T-cell (primary cell): Measurements from ENCODE around the gene RAP1GAP2. TPM values are rescaled to one million over a fixed set of nuclear protein-coding genes. Genes with fewer than 3 reads are reported as not detected.

ENCODE experiments used
- ATAC-seq, 4 experiments: fragments of 200-7000 bp in 3 of 4; fragments of 150-1000 bp in 1 of 4; cut with Tn5 transposase; replicated peaks in 1 of 4; 1 replicate in 3 of 4; 2 replicates in 1 of 4; pipeline ENCODE4 v1.10.0; 2021; ENCODE audit warnings: moderate library complexity in 3 of 4, mild to moderate bottlenecking in 2 of 4, moderate number of reproducible peaks in 1 of 4
- CTCF ChIA-PET, 2 donors: fragments of 300-600 bp; sonication (Branson Sonifier 250); formaldehyde crosslinking; loops; one replicate each; lab custom pipeline; 2022; ENCODE audit warnings: antibody characterized with exemption in 2 of 2; lab: Charles Lee
- POLR2A ChIA-PET, 2 donors: fragments of 300-600 bp; sonication (Branson Sonifier 250); formaldehyde crosslinking; loops; one replicate each; lab custom pipeline; 2022; ENCODE audit warnings: antibody characterized with exemption in 2 of 2; lab: Charles Lee
- DNase-seq, 35 experiments: peaks; one replicate each; pipeline versions ENCODE4 v3.0.0 to v3.0.0-alpha.2; 2013 to 2023
- H3K27ac ChIP-seq: one replicate; pipeline ENCODE4 v1.5.1; 2013; ENCODE audit warnings: low read length
- H3K27me3 ChIP-seq, 2 experiments: replicated peaks in 1 of 2; 1 replicate in 1 of 2; 2 replicates in 1 of 2; pipeline versions ENCODE4 v1.6.1 to v1.7.0; 2013; ENCODE audit warnings: low read length in 1 of 2, mixed read lengths in 1 of 2; ENCODE audit not compliant: control insufficient read depth in 2 of 2, insufficient read depth in 2 of 2; ENCODE audit errors: extremely low read depth in 1 of 2
- H3K36me3 ChIP-seq, 2 donors: 1 replicate in 1 of 2; 2 replicates in 1 of 2; pipeline versions ENCODE4 v1.6.1 to v1.7.0; 2013; ENCODE audit warnings: low read length in 1 of 2; ENCODE audit not compliant: control insufficient read depth in 2 of 2, insufficient read depth in 1 of 2; ENCODE audit errors: extremely low read depth in 1 of 2
- H3K4me1 ChIP-seq, 2 experiments: 1 replicate in 1 of 2; 2 replicates in 1 of 2; pipeline versions ENCODE4 v1.6.1 to v1.7.0; 2013; ENCODE audit warnings: low read length in 2 of 2, mixed read lengths in 1 of 2; ENCODE audit not compliant: insufficient read depth in 2 of 2, control insufficient read depth in 1 of 2; ENCODE audit errors: extremely low read depth in 1 of 2
- H3K4me3 ChIP-seq, 2 donors: 1 replicate in 1 of 2; 2 replicates in 1 of 2; pipeline versions ENCODE4 v1.5.1 to v1.7.0; 2013; ENCODE audit warnings: mild to moderate bottlenecking in 2 of 2, low read length in 1 of 2, moderate library complexity in 1 of 2; ENCODE audit not compliant: control insufficient read depth in 1 of 2; ENCODE audit errors: extremely low read depth in 1 of 2
- H3K9me3 ChIP-seq: 2 replicates; pipeline ENCODE4 v1.7.0; 2013
- H3K27ac Mint-ChIP-seq, 2 donors: one replicate each; pipeline ENCODE4 v1.8.0; 2020 to 2021; ENCODE audit warnings: mild to moderate bottlenecking in 2 of 2, mixed read lengths in 2 of 2
- H3K27me3 Mint-ChIP-seq, 2 donors: one replicate each; pipeline ENCODE4 v1.8.0; 2021 to 2022; ENCODE audit warnings: mixed read lengths in 2 of 2
- H3K36me3 Mint-ChIP-seq: one replicate; pipeline ENCODE4 v1.8.0; 2021; ENCODE audit warnings: mixed read lengths
- H3K4me1 Mint-ChIP-seq, 3 donors: one replicate each; pipeline ENCODE4 v1.8.0; 2020 to 2022; ENCODE audit warnings: mixed read lengths in 3 of 3, mild to moderate bottlenecking in 1 of 3
- H3K4me3 Mint-ChIP-seq, 3 donors: one replicate each; pipeline ENCODE4 v1.8.0; 2020 to 2022; ENCODE audit warnings: mild to moderate bottlenecking in 3 of 3, mixed read lengths in 3 of 3, moderate library complexity in 3 of 3
- H3K9me3 Mint-ChIP-seq, 3 donors: one replicate each; pipeline ENCODE4 v1.8.0; 2020 to 2022; ENCODE audit warnings: mixed read lengths in 3 of 3
- WGBS: methylation state at CpG from one replicate; pipeline ENCODE4 v1.1.5; 2013; ENCODE audit warnings: missing lambda C conversion rate; ENCODE audit not compliant: insufficient coverage; 5-methylcytosine and 5-hydroxymethylcytosine counted together
- total RNA-seq, 35 experiments: library from RNA in 6 of 35; stranded (reverse) in 6 of 35; fragments of 120-200 nt in 1 of 35; gene quantifications; one replicate each; pipeline versions ENCODE4 v1.2.1 to v1.2.4 and lab custom pipeline; 2013 to 2026

Gene RAP1GAP2
- total RNA-seq, 5 donors from 2014 or later (not counting 1 experiment from before 2014, with no cell fraction given): 8.0 to 77.7 (median 13.3) TPM

GRCh38 chr17:2963332-2964027 lies 167.2 kb downstream of the RAP1GAP2 start:
- Histone ChIP-seq H3K4me3 (no peak overlapping the region), H3K27ac (no peak overlapping the region), H3K9me3 (no peaks in the 10 kb centered on the region), H3K36me3 (peaks cover 10 to 50% of the 10 kb centered on the region in 2 donors), H3K27me3 (no peaks in the 10 kb centered on the region), H3K4me1 (no peaks in the 10 kb centered on the region)
- H3K27me3 Mint-ChIP-seq: no peaks in the 10 kb centered on the region
- POLR2A ChIA-PET: no interaction called here
- H3K36me3 Mint-ChIP-seq: peaks cover 37% of the 10 kb centered on the region
- CTCF ChIA-PET: interaction anchor here in 1 of 2 donors (0.6 kb wide), 1 partner anchor 639 kb away, joined by 6 read pairs; no protein-coding TSS in a partner anchor
- no peaks in the 10 kb centered on the region for H3K9me3 Mint-ChIP-seq
- H3K27ac Mint-ChIP-seq: no peak overlapping the region
- no peak for DNase-seq
- H3K4me1 Mint-ChIP-seq: no peaks in the 10 kb centered on the region
- no peak overlapping the region for H3K4me3 Mint-ChIP-seq
- ATAC-seq: no peak
- 98% methylated on average over 8 of the region's 21 CpGs for WGBS

- CTCF ChIA-PET: interaction anchor here in 1 of 2 donors (0.6 kb wide), 1 partner anchor 639 kb away, joined by 6 read pairs; no protein-coding TSS in a partner anchor
- Mint-ChIP-seq H3K27me3 (no peaks in the 10 kb centered on the region), H3K9me3 (no peaks in the 10 kb centered on the region), H3K27ac (no peak overlapping the region), H3K4me1 (no peaks in the 10 kb centered on the region), H3K36me3 (peaks cover 37% of the 10 kb centered on the region), H3K4me3 (no peak overlapping the region)
- Histone ChIP-seq H3K4me3 (no peak overlapping the region), H3K27ac (no peak overlapping the region), H3K36me3 (peaks cover 10 to 50% of the 10 kb centered on the region in 2 donors), H3K27me3 (no peaks in the 10 kb centered on the region), H3K4me1 (no peaks in the 10 kb centered on the region), H3K9me3 (no peaks in the 10 kb centered on the region)
- DNase-seq (no peak), ATAC-seq (no peak)
- WGBS: no CpG with 5 or more reads among the region's 6 CpGs
- POLR2A ChIA-PET: no interaction called here
These were observed 167.8 kb downstream of the RAP1GAP2 start for GRCh38 chr17:2964028-2964356.

DNA sequence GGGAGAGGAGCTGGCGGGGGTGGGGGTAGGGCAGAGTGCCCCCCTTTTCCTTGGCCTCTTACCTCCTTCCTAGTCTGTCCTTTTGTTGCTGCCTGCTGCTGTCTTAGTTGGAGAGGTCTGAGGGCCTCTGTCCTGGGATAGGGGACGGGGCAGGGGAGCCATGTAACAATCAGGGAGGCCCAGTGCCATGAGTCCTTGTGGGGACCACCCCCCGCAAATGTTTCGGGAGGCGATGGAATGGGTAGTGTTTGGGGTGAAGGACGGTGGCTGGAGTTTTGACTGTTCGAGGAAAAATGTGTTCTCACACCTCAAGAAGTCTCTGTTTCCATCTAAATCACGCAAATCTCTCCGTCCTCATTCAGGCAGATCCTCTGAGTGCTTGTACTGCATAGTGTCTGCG lies 168.1 kb downstream of the RAP1GAP2 start:
- Histone ChIP-seq H3K4me3 (no peak overlapping the region), H3K36me3 (peaks cover 10 to 50% of the 10 kb centered on the region in 2 donors), H3K9me3 (no peaks in the 10 kb centered on the region), H3K27ac (no peak overlapping the region), H3K4me1 (no peaks in the 10 kb centered on the region), H3K27me3 (no peaks in the 10 kb centered on the region)
- 96% methylated on average over 3 of the region's 10 CpGs for WGBS
- Mint-ChIP-seq H3K9me3 (no peaks in the 10 kb centered on the region), H3K4me1 (no peaks in the 10 kb centered on the region), H3K36me3 (peaks cover 37% of the 10 kb centered on the region), H3K4me3 (no peak overlapping the region), H3K27ac (no peak overlapping the region), H3K27me3 (no peaks in the 10 kb centered on the region)
- CTCF ChIA-PET: no interaction called here
- DNase-seq (no peak), ATAC-seq (no peak)
- POLR2A ChIA-PET: no interaction called here

DNA sequence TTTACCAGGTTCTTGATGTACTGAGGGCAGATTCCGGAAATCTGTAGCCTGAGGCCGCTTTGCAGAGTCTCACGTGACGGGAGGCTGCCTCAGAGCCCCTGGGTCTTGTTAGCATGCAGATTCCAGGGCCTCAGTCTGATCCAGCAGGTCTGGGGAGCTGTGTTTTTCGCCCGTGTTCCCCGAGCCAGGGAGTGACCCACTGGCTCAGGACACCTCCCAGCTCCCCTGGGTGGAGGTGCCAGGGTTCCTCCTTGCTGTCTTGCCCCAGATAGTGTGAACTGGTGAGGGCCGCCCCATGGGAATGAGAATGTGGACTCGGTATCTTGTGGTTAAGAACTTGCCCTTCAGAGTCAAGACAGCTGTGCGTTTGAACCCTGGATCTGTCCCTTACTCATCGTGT lies 168.6 kb downstream of the RAP1GAP2 start:
- H3K27me3 ChIP-seq: no peaks in the 10 kb centered on the region
- peaks cover 37% of the 10 kb centered on the region for H3K36me3 Mint-ChIP-seq
- no peak overlapping the region for H3K4me3 Mint-ChIP-seq
- DNase-seq (no peak), ATAC-seq (no peak)
- H3K36me3 ChIP-seq: peaks cover 10 to 50% of the 10 kb centered on the region in 2 donors
- H3K27ac ChIP-seq: no peak overlapping the region
- H3K9me3 Mint-ChIP-seq: no peaks in the 10 kb centered on the region
- no peaks in the 10 kb centered on the region for H3K9me3 ChIP-seq
- CTCF ChIA-PET: no interaction called here
- POLR2A ChIA-PET: no interaction called here
- 100% methylated on average over 8 of the region's 11 CpGs for WGBS
- H3K4me1 ChIP-seq: no peaks in the 10 kb centered on the region
- H3K4me3 ChIP-seq: no peak overlapping the region
- H3K4me1 Mint-ChIP-seq: no peaks in the 10 kb centered on the region
- H3K27ac Mint-ChIP-seq: no peak overlapping the region
- no peaks in the 10 kb centered on the region for H3K27me3 Mint-ChIP-seq

DNA sequence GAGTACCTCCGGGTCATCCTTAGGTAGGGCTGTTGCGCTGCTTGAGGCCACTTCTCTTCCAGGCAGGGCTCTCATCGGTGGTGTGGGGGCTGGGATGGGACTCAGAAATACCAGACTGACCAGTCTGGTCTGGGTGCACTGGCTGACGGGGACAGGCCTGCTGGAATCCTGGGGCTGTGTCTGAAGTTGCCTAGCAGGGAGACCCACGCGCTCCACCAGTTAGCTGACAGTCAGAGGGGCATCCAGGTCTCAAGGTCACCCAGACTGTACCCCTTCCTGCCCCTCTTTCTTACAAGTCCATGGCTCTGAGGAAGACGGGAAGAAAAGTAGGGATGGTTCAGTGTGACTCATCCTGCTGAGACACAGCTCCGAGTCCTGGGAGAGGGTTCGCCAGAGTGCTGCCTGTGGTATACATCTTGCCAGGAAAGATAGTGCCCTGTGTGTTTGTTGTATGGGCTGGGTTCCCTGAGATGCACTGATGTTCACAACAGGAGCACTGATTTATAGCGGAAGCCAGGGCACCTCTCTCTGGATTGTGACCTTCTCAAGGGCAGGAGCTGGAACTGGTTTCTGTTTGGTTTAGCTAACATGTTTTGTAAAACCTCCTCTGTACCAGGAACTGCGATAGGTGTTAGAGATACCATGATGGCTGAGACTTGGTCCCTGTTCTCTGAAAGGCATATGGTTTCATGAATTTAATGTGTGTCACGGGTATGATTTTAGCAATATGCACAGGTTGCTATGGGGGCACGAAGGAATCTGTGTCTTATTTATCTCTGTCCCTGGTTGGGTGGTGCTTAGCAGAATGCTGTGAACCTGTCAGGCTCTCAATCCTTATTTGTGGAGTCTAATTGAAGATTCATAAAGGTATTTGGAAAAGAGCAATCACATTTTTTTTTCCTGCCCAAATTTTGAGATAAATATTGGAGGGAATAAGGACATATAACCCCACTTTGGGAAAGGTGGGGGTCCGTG lies 169.7 kb downstream of the RAP1GAP2 start:
- H3K4me1 Mint-ChIP-seq: no peaks in the 10 kb centered on the region
- ATAC-seq: no peak
- H3K36me3 Mint-ChIP-seq: peaks cover 37% of the 10 kb centered on the region
- no peaks in the 10 kb centered on the region for H3K9me3 Mint-ChIP-seq
- Histone ChIP-seq H3K27ac (no peak overlapping the region), H3K36me3 (peaks cover 10 to 50% of the 10 kb centered on the region in 2 donors), H3K4me3 (no peak overlapping the region), H3K4me1 (no peaks in the 10 kb centered on the region), H3K9me3 (no peaks in the 10 kb centered on the region), H3K27me3 (no peaks in the 10 kb centered on the region)
- DNase-seq: no peak
- H3K27ac Mint-ChIP-seq: no peak overlapping the region
- 93% methylated on average over 12 of the region's 14 CpGs for WGBS
- no peak overlapping the region for H3K4me3 Mint-ChIP-seq
- POLR2A ChIA-PET: no interaction called here
- H3K27me3 Mint-ChIP-seq: no peaks in the 10 kb centered on the region
- CTCF ChIA-PET: no interaction called here

- CTCF ChIA-PET: no interaction called here
- WGBS: 88% methylated on average over 4 of the region's 6 CpGs
- DNase-seq (no peak), ATAC-seq (no peak)
- H3K27me3 Mint-ChIP-seq: no peaks in the 10 kb centered on the region
- Histone ChIP-seq H3K9me3 (no peaks in the 10 kb centered on the region), H3K4me1 (no peaks in the 10 kb centered on the region), H3K27ac (no peak overlapping the region), H3K27me3 (no peaks in the 10 kb centered on the region), H3K4me3 (no peak overlapping the region), H3K36me3 (peaks cover 10 to 46% of the 10 kb centered on the region in 2 donors)
- H3K4me1 Mint-ChIP-seq: no peaks in the 10 kb centered on the region
- no peak overlapping the region for H3K27ac Mint-ChIP-seq
- H3K9me3 Mint-ChIP-seq: no peaks in the 10 kb centered on the region
- H3K36me3 Mint-ChIP-seq: peaks cover 35% of the 10 kb centered on the region
- POLR2A ChIA-PET: no interaction called here
- H3K4me3 Mint-ChIP-seq: no peak overlapping the region
These were observed 171.3 kb downstream of the RAP1GAP2 start for GRCh38 chr17:2967515-2967914.
